ENCODE data around the gene VGLL4. TPM values are rescaled to one million over a fixed set of nuclear protein-coding genes. Genes with fewer than 3 reads are reported as not detected.
"Not testable (repeated sequence)": the region's sequence is repeated elsewhere in the genome, so short reads cannot be mapped to it uniquely, and the experiment has no call there.

The VGLL4 gene
- total RNA-seq, 2 donors from 2014 or later = 57.7 to 63.7 TPM

DNA sequence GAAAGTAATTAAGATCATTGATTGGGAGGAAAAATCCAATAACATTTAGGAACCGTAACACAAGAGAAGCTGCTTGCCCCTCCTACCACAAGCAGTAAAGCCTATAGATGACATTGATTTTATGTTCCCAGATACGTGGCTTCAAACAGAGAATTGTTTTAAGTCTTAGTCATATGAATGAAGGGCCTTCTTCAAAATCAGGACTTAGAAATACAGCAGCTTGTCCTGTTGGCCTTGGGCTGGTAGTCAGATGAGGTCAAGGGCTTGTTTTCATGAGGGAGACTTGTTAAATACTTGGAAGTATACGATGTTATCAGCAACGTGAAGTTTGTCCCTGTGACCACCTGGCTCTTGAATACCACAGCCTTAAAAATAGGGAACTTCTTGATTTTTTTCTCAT is 114.4 kb downstream of the VGLL4 start:
- Histone ChIP-seq H3K9me3 (no peaks in the 10 kb centered on the region), H3K27me3 (no peaks in the 10 kb centered on the region)
- intact Hi-C loops (cut with DNase I) = no loop called here

GRCh38 chr3:11526121-11526520 is 117.6 kb downstream of the VGLL4 start:
- H3K4me1 ChIP-seq; intact Hi-C loops (cut with DNase I); H3K27me3 ChIP-seq; H3K4me3 ChIP-seq; H3K9ac ChIP-seq (ENCODE audit: low read depth in 2 of 2, low read length in 2 of 2); H3K27ac ChIP-seq; DNase-seq; H3K9me3 ChIP-seq; H3K36me3 ChIP-seq: not testable (repeated sequence)

More for the DNA sequence above, 114.4 kb downstream of the VGLL4 start:
- no peak overlapping the region for H3K9ac ChIP-seq (ENCODE audit: low read depth in 2 of 2, low read length in 2 of 2)
- TF ChIP-seq, protein P1, sequence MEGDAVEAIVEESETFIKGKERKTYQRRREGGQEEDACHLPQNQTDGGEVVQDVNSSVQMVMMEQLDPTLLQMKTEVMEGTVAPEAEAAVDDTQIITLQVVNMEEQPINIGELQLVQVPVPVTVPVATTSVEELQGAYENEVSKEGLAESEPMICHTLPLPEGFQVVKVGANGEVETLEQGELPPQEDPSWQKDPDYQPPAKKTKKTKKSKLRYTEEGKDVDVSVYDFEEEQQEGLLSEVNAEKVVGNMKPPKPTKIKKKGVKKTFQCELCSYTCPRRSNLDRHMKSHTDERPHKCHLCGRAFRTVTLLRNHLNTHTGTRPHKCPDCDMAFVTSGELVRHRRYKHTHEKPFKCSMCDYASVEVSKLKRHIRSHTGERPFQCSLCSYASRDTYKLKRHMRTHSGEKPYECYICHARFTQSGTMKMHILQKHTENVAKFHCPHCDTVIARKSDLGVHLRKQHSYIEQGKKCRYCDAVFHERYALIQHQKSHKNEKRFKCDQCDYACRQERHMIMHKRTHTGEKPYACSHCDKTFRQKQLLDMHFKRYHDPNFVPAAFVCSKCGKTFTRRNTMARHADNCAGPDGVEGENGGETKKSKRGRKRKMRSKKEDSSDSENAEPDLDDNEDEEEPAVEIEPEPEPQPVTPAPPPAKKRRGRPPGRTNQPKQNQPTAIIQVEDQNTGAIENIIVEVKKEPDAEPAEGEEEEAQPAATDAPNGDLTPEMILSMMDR (IDR thresholded peaks at IDR 0.05) = no peak
- H3K4me3 ChIP-seq = no peak overlapping the region
- no peaks in the 10 kb centered on the region for H3K36me3 ChIP-seq
- no peaks in the 10 kb centered on the region for H3K4me1 ChIP-seq
- no peak overlapping the region for H3K27ac ChIP-seq
- no peak for DNase-seq

- H3K4me1 ChIP-seq = no peaks in the 10 kb centered on the region
- H3K27me3 ChIP-seq = no peaks in the 10 kb centered on the region
- no peaks in the 10 kb centered on the region for H3K36me3 ChIP-seq
- intact Hi-C loops (cut with DNase I) = no loop called here
- no peak overlapping the region for H3K4me3 ChIP-seq
- no peak overlapping the region for H3K9ac ChIP-seq (ENCODE audit: low read depth in 2 of 2, low read length in 2 of 2)
- H3K27ac ChIP-seq = no peak overlapping the region
- no peak for DNase-seq
- no peaks in the 10 kb centered on the region for H3K9me3 ChIP-seq
- TF ChIP-seq, protein P1 (IDR thresholded peaks at IDR 0.05) = no peak
Measured at GRCh38 chr3:11523572-11524101, 120.1 kb downstream of the VGLL4 start.

DNA sequence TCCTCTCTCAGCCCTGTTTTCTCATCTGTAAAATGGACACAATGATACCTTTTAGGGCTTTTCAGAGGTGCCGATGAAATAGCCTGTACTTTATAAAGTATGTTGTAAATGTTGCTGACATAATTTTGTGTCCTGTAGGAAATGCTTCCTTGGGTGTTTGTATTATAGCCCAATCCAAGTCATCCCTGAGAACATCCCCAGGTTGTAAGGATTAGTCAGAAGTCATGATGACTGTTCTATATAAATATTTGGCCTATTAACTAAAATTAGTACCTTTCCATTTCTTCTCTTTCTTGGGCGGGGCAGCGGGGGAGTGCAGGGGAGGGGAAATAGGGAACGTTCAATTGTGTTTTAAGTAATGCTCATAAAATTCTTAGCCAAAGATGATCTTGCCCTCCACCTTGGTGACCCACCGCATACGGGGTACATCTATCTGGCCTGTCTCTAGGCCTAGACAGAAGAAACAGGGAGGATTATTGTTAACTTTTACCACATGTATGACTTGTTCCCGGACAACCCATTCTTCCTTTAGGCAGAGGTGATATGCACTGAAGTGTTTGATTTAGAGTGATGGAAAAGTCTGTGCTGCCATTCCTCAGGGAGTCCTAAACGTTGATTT is 120.7 kb downstream of the VGLL4 start:
- no peak overlapping the region for H3K4me3 ChIP-seq
- no peaks in the 10 kb centered on the region for H3K4me1 ChIP-seq
- no peaks in the 10 kb centered on the region for H3K36me3 ChIP-seq
- no peaks in the 10 kb centered on the region for H3K9me3 ChIP-seq
- DNase-seq = no peak
- H3K9ac ChIP-seq (ENCODE audit: low read depth in 2 of 2, low read length in 2 of 2) = no peak overlapping the region
- intact Hi-C loops (cut with DNase I) = no loop called here
- no peaks in the 10 kb centered on the region for H3K27me3 ChIP-seq
- TF ChIP-seq, protein P1 (IDR thresholded peaks at IDR 0.05) = no peak
- H3K27ac ChIP-seq = no peak overlapping the region

- H3K27ac ChIP-seq = no peak overlapping the region
- intact Hi-C loops (cut with DNase I) = no loop called here
- H3K4me3 ChIP-seq = no peak overlapping the region
- no peak for DNase-seq
- H3K9me3 ChIP-seq = no peaks in the 10 kb centered on the region
- no peaks in the 10 kb centered on the region for H3K36me3 ChIP-seq
- no peak overlapping the region for H3K9ac ChIP-seq (ENCODE audit: low read depth in 2 of 2, low read length in 2 of 2)
- TF ChIP-seq, protein P1 (IDR thresholded peaks at IDR 0.05) = no peak
- H3K4me1 ChIP-seq = no peaks in the 10 kb centered on the region
- H3K27me3 ChIP-seq = no peaks in the 10 kb centered on the region
Measured at GRCh38 chr3:11522398-11522715, 121.4 kb downstream of the VGLL4 start.

DNA sequence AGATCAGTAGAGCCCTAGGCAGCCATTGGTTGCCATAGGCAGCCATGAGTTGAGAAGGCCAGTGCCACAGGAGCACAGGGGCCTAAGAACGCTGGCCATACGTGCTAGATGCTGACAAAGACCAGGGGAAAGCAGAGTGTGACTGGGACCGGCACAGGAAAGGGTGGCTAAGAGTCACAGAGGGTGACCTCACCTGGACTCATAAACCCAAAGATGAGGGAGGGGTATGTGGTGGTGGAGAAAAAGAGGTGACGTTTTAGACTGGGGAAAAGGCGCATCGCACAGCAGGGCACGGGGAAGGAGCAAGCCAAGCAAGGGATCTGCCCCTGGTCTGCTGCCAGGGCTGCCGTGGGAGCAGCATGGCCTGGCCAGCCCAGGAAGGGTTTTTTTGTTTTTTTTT is 122.5 kb downstream of the VGLL4 start:
- H3K4me3 ChIP-seq = no peak overlapping the region
- H3K4me1 ChIP-seq = no peaks in the 10 kb centered on the region
- no peak for DNase-seq
- TF ChIP-seq, protein P1 (IDR thresholded peaks at IDR 0.05) = no peak
- H3K9me3 ChIP-seq = no peaks in the 10 kb centered on the region
- no peaks in the 10 kb centered on the region for H3K27me3 ChIP-seq
- no peak overlapping the region for H3K9ac ChIP-seq (ENCODE audit: low read depth in 2 of 2, low read length in 2 of 2)
- no peak overlapping the region for H3K27ac ChIP-seq
- H3K36me3 ChIP-seq = no peaks in the 10 kb centered on the region
- intact Hi-C loops (cut with DNase I) = no loop called here
